Measurements from ENCODE around the gene MAFF. TPM values are rescaled to one million over a fixed set of nuclear protein-coding genes. Genes with fewer than 3 reads are reported as not detected.
A peak's percentile ranks its signal among the peaks of the same experiment; 100 is the strongest.

Gene MAFF
- total RNA-seq, 1 experiment from 2014 or later = 29.3 TPM

DNA sequence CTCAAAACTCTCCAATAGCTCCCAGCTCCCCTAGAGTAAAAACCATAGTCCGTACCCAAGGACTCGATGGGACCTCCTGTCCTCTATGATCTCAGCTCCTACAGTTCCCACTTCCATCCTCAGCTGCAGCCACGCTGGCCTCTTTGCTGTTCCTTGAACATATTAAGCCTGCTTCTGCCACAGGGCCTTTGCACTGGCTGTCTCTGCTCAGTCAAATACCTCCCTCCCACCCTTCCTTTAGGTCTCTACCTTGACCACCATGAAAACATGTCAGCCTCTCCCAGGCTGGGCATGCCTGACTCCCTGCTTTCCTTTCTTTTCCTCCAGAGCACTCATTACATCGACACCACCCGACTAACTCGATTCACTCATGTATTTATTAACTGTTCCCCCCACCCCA, 46.5 kb downstream of the MAFF start:
- DNase-seq (ENCODE audit: low read depth) = no peak

DNA sequence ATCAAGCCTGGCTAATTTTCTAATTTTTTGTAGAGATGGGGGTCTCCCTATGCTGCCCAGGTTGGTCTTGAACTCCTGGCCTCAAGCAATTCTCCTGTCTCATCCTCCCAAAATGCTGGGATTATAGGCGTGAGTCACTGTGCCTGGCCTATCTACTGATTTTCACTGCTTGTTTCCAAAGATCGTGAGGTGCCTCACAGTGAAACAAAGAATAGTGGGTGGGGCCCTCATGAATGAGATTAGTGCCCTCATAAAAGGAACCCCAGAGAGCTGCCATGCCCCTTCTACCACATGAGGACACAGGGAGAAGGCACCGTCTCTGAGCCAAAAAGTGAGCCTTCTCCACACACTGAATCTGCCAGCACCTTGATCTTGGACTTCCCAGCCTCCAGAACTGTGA, 47.5 kb downstream of the MAFF start:
- DNase-seq (ENCODE audit: low read depth) = no peak

DNA sequence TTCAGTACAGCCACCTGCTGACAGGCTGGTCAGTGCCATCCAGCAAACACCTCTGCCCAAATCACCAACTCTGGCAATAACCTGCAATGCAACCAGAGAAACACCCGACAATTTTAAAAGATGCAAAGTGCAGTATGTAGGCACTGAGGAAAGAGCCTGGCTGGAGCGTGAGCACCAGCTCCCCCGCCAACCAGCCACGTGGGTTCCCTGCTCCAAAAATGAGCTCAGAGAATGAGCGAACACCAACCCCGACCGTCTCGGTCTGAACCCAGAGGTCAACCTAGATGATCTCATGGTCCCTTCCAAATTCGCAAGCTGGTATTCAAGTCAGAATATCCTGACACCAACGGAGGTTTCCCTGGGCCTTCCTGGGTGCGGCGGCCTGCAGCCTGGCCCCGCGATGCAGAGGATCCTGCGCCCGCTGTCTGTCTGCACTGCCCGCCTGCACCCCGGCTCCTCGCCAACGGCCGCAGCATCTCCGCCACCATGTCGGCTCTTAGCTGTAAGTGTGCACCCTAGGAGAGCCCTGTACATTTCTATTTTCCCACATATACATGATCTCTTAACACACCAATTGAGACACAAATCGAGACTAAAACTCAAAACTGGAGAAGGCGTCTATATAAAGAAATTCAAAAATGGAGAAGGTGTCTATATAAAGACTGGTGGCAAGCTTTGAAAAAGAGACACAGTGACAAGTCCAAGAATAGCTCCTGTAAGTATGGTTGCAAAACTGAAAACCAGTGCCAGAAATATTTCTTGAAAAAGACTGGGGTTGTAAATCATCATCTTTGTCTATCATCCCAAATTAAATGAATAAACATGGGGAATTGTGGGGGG, 48.2 kb downstream of the MAFF start:
- DNase-seq (ENCODE audit: low read depth) = no peak

DNA sequence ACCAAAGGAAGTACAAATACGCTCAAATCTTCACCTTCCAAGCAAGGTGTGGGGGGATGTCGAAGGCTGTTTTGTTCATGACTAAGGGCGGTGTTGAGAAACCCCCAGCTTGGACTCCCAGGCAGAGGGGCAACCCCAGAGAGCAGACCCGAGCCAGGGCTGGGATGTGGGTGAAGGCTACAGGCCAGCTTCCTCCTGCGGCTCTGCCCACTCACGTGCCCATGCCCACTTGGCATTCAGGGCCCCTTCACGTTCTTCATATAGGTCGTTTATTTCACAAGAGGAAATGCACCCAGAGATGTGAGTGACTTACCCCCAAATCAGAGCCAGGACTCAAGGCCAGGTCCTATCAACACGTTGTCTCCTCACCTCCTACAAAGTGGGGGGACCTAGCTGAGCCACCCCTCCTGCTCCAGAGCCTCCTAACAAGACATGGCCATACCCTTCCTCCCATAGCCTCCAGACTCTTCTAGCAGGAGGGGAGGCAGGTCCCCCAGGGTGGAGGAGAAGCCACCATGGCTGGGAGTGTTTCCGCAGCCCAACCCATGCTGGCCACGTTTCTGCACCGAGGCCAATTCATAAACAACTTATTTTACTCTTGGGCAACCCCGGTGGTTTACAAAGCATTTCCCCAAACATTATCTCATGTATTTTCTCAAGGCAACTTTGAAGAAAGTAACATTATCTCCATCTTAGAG, 49.0 kb downstream of the MAFF start:
- no peak for DNase-seq (ENCODE audit: low read depth)

DNA sequence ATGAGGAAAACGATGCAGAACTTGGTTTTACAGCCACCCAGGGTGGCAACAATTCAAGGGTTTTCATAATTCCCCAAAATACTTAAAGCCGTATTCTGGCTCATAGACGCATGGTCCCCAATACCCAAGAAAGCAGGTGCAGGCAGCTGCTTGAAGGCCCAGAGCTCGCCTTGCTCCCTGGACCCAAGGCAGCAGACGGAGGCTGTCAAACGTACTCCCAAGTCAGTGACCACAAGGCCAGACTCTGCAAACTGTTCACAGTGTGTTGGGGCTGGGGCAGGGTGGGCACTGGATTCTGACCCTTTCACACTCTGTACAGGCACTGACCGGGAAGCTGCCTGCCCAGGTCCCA, 49.5 kb downstream of the MAFF start:
- no peak for DNase-seq (ENCODE audit: low read depth)

DNA sequence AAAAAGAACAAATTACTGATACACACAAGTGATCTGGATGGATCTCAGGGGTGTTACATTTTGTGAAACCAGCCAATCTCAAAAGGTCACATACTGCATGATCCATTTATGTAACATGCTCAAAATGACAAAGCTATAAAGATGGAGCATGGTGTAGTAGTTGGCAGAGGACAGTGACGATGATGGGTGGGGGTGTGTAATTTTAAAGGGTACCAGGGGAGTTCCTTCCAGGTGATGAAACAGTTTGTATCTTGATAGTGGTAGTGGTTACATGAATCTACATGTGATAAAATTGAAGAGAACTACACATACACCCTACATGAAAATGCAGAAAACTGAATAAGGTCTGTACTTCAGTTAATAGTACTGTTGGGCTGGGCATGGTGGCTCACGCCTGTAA, 53.9 kb downstream of the MAFF start:
- no peak for DNase-seq (ENCODE audit: low read depth)

DNA sequence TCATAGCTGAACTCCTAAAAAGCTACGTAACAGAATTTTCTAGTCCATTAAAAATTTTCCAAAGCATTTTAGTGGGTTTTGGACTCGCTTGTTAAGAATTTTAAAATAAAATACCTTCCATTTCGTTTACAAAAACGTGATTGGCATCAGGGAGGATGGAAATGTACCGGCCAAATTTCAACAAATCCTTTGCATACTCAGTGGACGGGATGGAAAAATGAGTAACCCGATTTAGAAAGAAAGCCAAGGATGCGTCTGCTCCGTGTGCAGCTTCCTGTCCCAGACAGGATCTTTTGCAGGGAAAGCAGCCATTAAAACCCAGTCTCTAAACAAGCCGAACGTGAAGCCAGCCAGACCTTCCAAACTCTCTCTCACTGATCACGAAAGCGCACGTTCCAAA, 55.4 kb downstream of the MAFF start:
- peak; percentile 65 for DNase-seq (ENCODE audit: low read depth)

DNA sequence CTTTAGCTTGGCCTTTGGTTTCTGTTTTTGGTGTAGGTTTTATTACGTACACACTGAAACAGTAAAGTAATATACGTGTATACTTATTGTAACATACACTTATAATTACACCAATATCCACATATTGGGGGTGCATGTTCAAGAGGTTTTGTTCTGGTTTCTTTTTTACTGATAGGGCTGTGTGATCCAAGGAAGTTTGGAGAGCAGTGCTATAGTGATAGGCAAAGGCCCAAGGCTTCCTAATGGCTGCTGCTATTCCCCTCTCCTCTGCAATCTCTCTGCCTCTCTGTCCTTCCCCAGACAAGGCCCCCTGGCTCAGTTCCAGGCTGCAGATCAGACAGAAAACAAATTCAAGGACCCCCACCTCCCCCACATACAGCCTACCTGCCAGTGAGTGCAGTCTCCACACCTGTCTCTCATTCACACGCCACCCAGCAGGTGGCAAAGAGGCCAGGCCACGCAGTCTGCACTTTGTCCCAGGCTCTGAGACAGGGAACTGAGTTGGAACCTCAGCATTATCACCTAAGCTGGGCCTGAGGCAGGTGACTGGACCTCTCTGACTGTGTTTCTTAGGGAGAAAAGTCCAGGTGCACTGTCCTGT, 56.0 kb downstream of the MAFF start:
- DNase-seq (ENCODE audit: low read depth) = no peak

DNA sequence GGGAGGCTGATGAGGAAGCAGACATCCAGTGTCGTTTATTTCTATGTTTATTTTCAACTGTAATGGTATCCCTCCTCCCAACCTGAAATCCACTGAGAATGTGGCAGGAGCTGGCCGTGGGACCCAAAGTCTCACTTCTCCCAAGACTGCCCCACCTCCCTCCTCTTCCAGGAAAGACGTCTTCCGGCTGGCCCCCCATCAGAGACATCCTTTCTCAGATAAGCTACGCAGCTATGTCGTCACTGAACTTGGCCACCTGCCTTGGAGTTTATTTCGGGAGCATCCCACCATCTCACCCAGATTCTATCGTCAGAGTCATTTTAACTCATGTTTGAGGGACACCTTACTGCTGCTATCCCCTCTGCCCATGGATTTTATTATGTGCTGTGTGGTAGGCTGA, 57.1 kb downstream of the MAFF start:
- DNase-seq (ENCODE audit: low read depth) = no peak

DNA sequence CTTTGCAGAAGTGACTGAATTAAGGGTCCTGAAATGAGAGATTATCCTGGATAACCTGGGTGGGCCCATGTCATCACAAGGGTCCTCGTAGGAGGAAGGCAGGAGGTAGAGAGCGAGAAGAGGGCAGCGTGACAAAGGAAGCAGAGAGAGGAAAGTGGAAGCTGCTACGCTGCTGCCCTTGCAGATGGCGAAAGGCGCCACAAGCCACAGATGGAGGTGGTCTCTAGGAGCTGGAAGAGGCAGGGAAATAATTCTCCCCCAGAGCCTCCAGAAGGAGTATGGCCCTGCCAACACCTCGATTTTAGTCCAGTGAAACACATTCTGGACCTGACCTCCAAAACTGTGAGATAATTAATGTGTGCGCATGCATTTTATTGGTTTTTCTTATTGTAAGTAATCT, 57.6 kb downstream of the MAFF start:
- DNase-seq (ENCODE audit: low read depth) = no peak

DNA sequence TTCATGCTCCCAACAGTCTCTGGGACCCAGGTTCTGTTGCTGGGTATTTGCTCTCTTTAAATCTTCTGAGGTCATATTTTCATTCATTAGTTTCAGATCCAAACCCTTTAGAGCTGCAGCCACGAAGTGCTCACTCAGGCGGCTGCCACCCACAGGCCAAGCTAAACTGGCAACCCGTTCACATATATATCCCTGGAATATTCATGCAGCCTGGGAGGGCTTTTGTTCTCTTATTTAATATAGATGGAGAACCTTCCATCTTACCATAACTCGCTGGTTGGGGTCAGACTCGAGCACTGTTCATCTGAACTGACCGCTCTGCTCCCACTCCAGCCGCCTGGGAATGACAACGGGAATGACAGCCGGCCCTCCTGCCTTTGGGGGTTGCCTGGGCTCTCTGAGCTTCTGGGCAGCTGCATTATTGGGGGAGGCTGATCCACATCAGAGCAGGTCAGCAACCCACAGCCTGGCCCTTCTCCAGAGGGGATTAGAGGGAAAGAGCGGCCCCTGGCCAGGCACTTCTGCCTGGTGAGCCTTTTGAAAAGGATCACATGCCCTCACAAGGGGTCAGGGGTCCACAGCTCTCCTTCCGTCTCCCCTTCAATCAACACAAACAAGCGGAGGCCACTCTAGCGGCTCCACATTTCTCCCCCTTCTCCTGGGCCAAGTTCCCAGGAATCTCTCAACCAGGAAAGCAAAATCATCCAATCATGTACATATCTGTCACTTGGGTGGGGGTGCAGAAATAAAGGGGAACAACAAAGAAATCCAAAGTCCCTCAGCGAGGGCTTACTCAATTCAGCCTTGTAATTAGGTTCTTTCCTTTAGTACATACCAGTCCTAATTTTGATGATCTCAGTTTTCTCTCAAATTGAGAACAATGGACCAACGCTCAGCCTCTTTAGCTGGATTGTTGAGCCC, 59.2 kb downstream of the MAFF start:
- DNase-seq (ENCODE audit: low read depth) = peak; percentile 76

DNA sequence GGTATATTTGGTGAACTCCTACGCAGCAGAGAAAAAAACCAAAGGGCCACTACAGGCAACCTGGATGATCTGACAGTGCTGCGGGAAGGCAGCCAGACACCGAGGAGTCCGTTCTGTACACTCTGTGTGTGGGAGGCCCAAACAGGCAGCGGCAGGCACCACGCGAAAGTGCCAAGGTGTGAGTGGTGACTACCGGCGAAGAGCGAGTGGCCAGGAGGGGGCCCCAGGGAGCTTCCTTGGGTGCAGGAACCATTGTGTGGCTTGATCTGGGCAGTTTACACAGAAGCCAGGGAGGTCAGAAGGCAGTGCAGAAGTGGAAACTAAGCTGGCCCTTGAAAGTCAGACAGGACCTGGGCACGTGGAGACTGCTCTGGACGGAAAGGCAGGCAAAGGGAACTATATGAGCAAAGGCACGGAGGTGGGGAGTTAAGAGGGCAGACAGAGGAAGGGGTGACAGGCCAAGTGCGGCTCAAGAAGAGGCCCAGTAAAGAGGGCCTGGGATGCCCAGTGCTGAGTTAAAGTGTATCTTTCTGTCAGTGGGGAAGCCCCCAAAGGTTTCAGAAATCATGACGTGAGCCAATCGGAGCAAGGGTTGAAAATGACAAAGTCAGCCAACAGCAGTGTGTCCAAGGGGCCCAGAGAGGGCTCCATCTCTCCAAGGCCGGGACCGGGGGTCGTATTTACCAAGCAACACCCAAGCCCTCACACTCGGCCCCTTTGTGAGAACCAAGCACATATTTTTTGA, 60.4 kb downstream of the MAFF start:
- no peak for DNase-seq (ENCODE audit: low read depth)

DNA sequence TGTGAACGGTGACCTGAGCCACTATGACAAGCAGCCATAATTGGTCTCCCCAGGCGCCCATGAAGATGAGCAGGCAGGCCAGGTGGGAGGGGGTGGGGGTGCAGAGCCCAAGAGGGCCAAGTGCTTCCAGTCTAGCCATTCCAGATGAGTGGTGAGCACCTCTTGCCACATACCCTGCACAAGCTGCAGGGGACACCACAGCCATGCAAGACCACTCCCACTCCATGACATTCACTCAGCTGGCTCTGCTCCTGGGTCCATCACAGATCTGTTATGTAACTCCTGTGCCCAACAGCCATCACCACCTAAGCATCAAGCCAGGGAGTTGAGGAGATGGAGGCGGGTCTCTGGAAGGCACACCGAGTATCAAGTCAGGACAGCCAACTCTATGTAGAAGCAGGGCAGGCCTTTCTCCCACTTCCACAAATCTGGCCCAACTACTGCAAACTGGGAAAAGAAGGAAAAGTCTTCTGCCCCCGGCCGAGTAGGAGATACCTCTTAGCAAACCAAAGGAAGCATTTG, 62.6 kb downstream of the MAFF start:
- DNase-seq (ENCODE audit: low read depth) = no peak

Other genes starting within 250 kb of the MAFF start
- gene C22orf23, start 248.4 kb upstream of the MAFF start, total RNA-seq (2014; rRNA removed) = 0.29 TPM in 1 of 2 replicates, not detected in the other
- 45.9 and 64.8 TPM in 2 replicates for gene POLR2F, start 248.3 kb upstream of the MAFF start, total RNA-seq (2014; rRNA removed)
- gene SOX10, start 217.4 kb upstream of the MAFF start, total RNA-seq (2014; rRNA removed) = not detected in 2 replicates
- gene PICK1, start 144.6 kb upstream of the MAFF start, total RNA-seq (2014; rRNA removed) = 5.2 and 6.0 TPM in 2 replicates
- not detected in 2 replicates for gene SLC16A8, start 117.8 kb upstream of the MAFF start, total RNA-seq (2014; rRNA removed)
- gene BAIAP2L2, start 91.3 kb upstream of the MAFF start, total RNA-seq (2014; rRNA removed) = 0.06 and 0.13 TPM in 2 replicates
- gene PLA2G6, start 20.2 kb upstream of the MAFF start, total RNA-seq (2014; rRNA removed) = 6.1 and 13.3 TPM in 2 replicates
- gene TMEM184B, start 71.0 kb downstream of the MAFF start, total RNA-seq (2014; rRNA removed) = 61.3 and 70.6 TPM in 2 replicates
- gene CSNK1E, start 115.4 kb downstream of the MAFF start, total RNA-seq (2014; rRNA removed) = 121 and 134 TPM in 2 replicates

All from LHCN-M2 (cell line).